ENCODE results near the gene DNAAF6.
"Not testable (repeated sequence)": the region's sequence is repeated elsewhere in the genome, so short reads cannot be mapped to it uniquely, and the experiment has no call there.

The DNAAF6 gene

GRCh38 chrX:107197319-107197718 is 9.1 kb upstream of the DNAAF6 start:
- Histone ChIP-seq H2AFZ (ENCODE audit: low read length) (no peak overlapping the region), H3K4me2 (ENCODE audit: low read length) (no peak overlapping the region), H3K9me3 (ENCODE audit: low read length) (no peaks in the 10 kb centered on the region), H3K27ac (ENCODE audit: low read depth, low read length, poor library complexity, severe bottlenecking) (no peak overlapping the region), H3K4me1 (ENCODE audit: insufficient read depth, low read length, severe bottlenecking) (no peaks in the 10 kb centered on the region), H3F3A (ENCODE audit: insufficient read depth, low read length) (no peaks in the 10 kb centered on the region), H3K36me3 (ENCODE audit: insufficient read depth, low read length) (no peaks in the 10 kb centered on the region), H3K27me3 (ENCODE audit: insufficient read depth, low read length) (no peaks in the 10 kb centered on the region), H3K79me2 (ENCODE audit: insufficient read depth, low read length) (no peaks in the 10 kb centered on the region), H3K9me2 (ENCODE audit: low read depth, low read length) (no peaks in the 10 kb centered on the region), H4K20me1 (ENCODE audit: insufficient read depth, low read length) (no peaks in the 10 kb centered on the region), H3K4me3 (ENCODE audit: low read depth, low read length, poor library complexity, severe bottlenecking) (no peak overlapping the region), H3K9ac (ENCODE audit: low read length) (no peak overlapping the region)
- TF ChIP-seq CTCF (IDR thresholded peaks at IDR 0.05; ENCODE audit: low read length) (no peak), EZH2 (IDR thresholded peaks at IDR 0.05; ENCODE audit: borderline replicate concordance, low read length) (no peak)

GRCh38 chrX:107198074-107198473 is 8.3 kb upstream of the DNAAF6 start:
- H3K4me3 ChIP-seq (ENCODE audit: low read depth, low read length, poor library complexity, severe bottlenecking); H3K4me2 ChIP-seq (ENCODE audit: low read length); H2AFZ ChIP-seq (ENCODE audit: low read length); H3K9me3 ChIP-seq (ENCODE audit: low read length); H3K36me3 ChIP-seq (ENCODE audit: insufficient read depth, low read length); H4K20me1 ChIP-seq (ENCODE audit: insufficient read depth, low read length); H3K9ac ChIP-seq (ENCODE audit: low read length); H3K4me1 ChIP-seq (ENCODE audit: insufficient read depth, low read length, severe bottlenecking); H3K27me3 ChIP-seq (ENCODE audit: insufficient read depth, low read length); H3F3A ChIP-seq (ENCODE audit: insufficient read depth, low read length); H3K27ac ChIP-seq (ENCODE audit: low read depth, low read length, poor library complexity, severe bottlenecking); H3K79me2 ChIP-seq (ENCODE audit: insufficient read depth, low read length); H3K9me2 ChIP-seq (ENCODE audit: low read depth, low read length): not testable (repeated sequence)

GRCh38 chrX:107199491-107199890 is 6.9 kb upstream of the DNAAF6 start:
- Histone ChIP-seq H3K4me3 (ENCODE audit: low read depth, low read length, poor library complexity, severe bottlenecking) (no peak overlapping the region), H3K9me3 (ENCODE audit: low read length) (no peaks in the 10 kb centered on the region), H3K4me1 (ENCODE audit: insufficient read depth, low read length, severe bottlenecking) (no peaks in the 10 kb centered on the region), H3K79me2 (ENCODE audit: insufficient read depth, low read length) (no peaks in the 10 kb centered on the region), H3K4me2 (ENCODE audit: low read length) (no peak overlapping the region), H4K20me1 (ENCODE audit: insufficient read depth, low read length) (no peaks in the 10 kb centered on the region), H3K9me2 (ENCODE audit: low read depth, low read length) (no peaks in the 10 kb centered on the region), H3K36me3 (ENCODE audit: insufficient read depth, low read length) (no peaks in the 10 kb centered on the region), H3F3A (ENCODE audit: insufficient read depth, low read length) (no peaks in the 10 kb centered on the region), H3K27me3 (ENCODE audit: insufficient read depth, low read length) (no peaks in the 10 kb centered on the region), H3K27ac (ENCODE audit: low read depth, low read length, poor library complexity, severe bottlenecking) (no peak overlapping the region), H2AFZ (ENCODE audit: low read length) (no peak overlapping the region), H3K9ac (ENCODE audit: low read length) (no peak overlapping the region)
- no peak for TF ChIP-seq EZH2 (IDR thresholded peaks at IDR 0.05; ENCODE audit: borderline replicate concordance, low read length)
- no peak for TF ChIP-seq CTCF (IDR thresholded peaks at IDR 0.05; ENCODE audit: low read length)

- no peaks in the 10 kb centered on the region for H3K9me2 ChIP-seq (ENCODE audit: low read depth, low read length)
- no peaks in the 10 kb centered on the region for H3F3A ChIP-seq (ENCODE audit: insufficient read depth, low read length)
- H3K79me2 ChIP-seq (ENCODE audit: insufficient read depth, low read length), result no peaks in the 10 kb centered on the region
- no peak for TF ChIP-seq EZH2 (IDR thresholded peaks at IDR 0.05; ENCODE audit: borderline replicate concordance, low read length)
- no peak for TF ChIP-seq CTCF (IDR thresholded peaks at IDR 0.05; ENCODE audit: low read length)
- no peaks in the 10 kb centered on the region for H4K20me1 ChIP-seq (ENCODE audit: insufficient read depth, low read length)
- H3K36me3 ChIP-seq (ENCODE audit: insufficient read depth, low read length), result no peaks in the 10 kb centered on the region
- H3K27me3 ChIP-seq (ENCODE audit: insufficient read depth, low read length), result no peaks in the 10 kb centered on the region
- H3K4me2 ChIP-seq (ENCODE audit: low read length), result no peak overlapping the region
- H3K4me1 ChIP-seq (ENCODE audit: insufficient read depth, low read length, severe bottlenecking), result no peaks in the 10 kb centered on the region
- H3K9ac ChIP-seq (ENCODE audit: low read length), result no peak overlapping the region
- no peak overlapping the region for H3K27ac ChIP-seq (ENCODE audit: low read depth, low read length, poor library complexity, severe bottlenecking)
- H3K9me3 ChIP-seq (ENCODE audit: low read length), result no peaks in the 10 kb centered on the region
- no peak overlapping the region for H2AFZ ChIP-seq (ENCODE audit: low read length)
- no peak overlapping the region for H3K4me3 ChIP-seq (ENCODE audit: low read depth, low read length, poor library complexity, severe bottlenecking)
Measured at GRCh38 chrX:107204068-107204605, 2.3 kb upstream of the DNAAF6 start.

Measured in OCI-LY1 (cell line).